OCI-LY7 (cell line): ENCODE results near the gene PACSIN2. TPM values are rescaled to one million over a fixed set of nuclear protein-coding genes. Genes with fewer than 3 reads are reported as not detected.

Experiments used
- BruUV-seq: library from RNA; stranded (reverse); fragments of 400-500 nt; replicated peaks from 2 replicates; lab custom pipeline; 2021; lab: Mats Ljungman, UMichigan
- CTCF ChIA-PET: fragments of 300-600 bp; sonication (Branson Sonifier 250); formaldehyde crosslinking; loops from one replicate; lab custom pipeline; 2022; ENCODE audit warnings: antibody characterized with exemption; ENCODE audit not compliant: unreplicated experiment; lab: Charles Lee
- POLR2A ChIA-PET: fragments of 300-600 bp; sonication (Branson Sonifier 250); formaldehyde crosslinking; loops from one replicate; lab custom pipeline; 2022; ENCODE audit warnings: antibody characterized with exemption; lab: Charles Lee
- DNase-seq: peaks from one replicate; pipeline ENCODE4 v3.0.0-alpha.2; 2015; ENCODE audit warnings: low spot score
- H2AFZ ChIP-seq: fragments of 200-600 bp; sonication (generic), shearing (Covaris generic); 2 replicates; pipeline ENCODE4 v1.6.1; 2014; ENCODE audit warnings: mild to moderate bottlenecking, antibody characterized with exemption, low read length, moderate library complexity
- H3K27ac ChIP-seq: fragments of 200-600 bp; sonication (generic); 2 replicates; pipeline ENCODE4 v1.5.1; 2014; ENCODE audit warnings: mixed run types, low read depth, mild to moderate bottlenecking, moderate library complexity, low read length, inconsistent platforms; ENCODE audit not compliant: poor library complexity, severe bottlenecking
- H3K36me3 ChIP-seq: fragments of 200-600 bp; sonication (generic); 2 replicates; pipeline ENCODE4 v1.6.1; 2014; ENCODE audit warnings: mild to moderate bottlenecking, antibody characterized with exemption, low read length, moderate library complexity, mixed read lengths; ENCODE audit not compliant: insufficient read depth
- H3K4me1 ChIP-seq: fragments of 200-600 bp; sonication (generic); 2 replicates; pipeline ENCODE4 v1.5.1; 2014; ENCODE audit warnings: mild to moderate bottlenecking, low read length; ENCODE audit not compliant: insufficient read depth, poor library complexity, severe bottlenecking
- H3K4me2 ChIP-seq: fragments of 200-600 bp; sonication (generic); 2 replicates; pipeline ENCODE4 v1.6.1; 2014; ENCODE audit warnings: mild to moderate bottlenecking, low read length
- H3K4me3 ChIP-seq: fragments of 200-600 bp; sonication (generic); 2 replicates; pipeline ENCODE4 v1.5.1; 2014; ENCODE audit warnings: mild to moderate bottlenecking, low read depth, low read length; ENCODE audit not compliant: poor library complexity, severe bottlenecking
- H3K79me2 ChIP-seq: fragments of 200-600 bp; sonication (generic); 2 replicates; pipeline ENCODE4 v1.6.1; 2016; ENCODE audit warnings: low read depth, mild to moderate bottlenecking, low read length, moderate library complexity, mixed read lengths; ENCODE audit not compliant: insufficient read depth
- H3K9me2 ChIP-seq: fragments of 200-600 bp; sonication (generic); 2 replicates; pipeline ENCODE4 v1.6.1; 2016; ENCODE audit warnings: mild to moderate bottlenecking, low read length, mixed read lengths; ENCODE audit not compliant: insufficient read depth
- H3K9me3 ChIP-seq: fragments of 200-600 bp; sonication (generic); 2 replicates; pipeline ENCODE4 v1.6.1; 2014; ENCODE audit warnings: mild to moderate bottlenecking, mixed run types, low read length, mixed read lengths
- H4K20me1 ChIP-seq: fragments of 200-600 bp; sonication (generic); 2 replicates; pipeline ENCODE4 v1.6.1; 2014; ENCODE audit warnings: mild to moderate bottlenecking, antibody characterized with exemption, low read length, moderate library complexity, mixed read lengths; ENCODE audit not compliant: insufficient read depth
- CTCF ChIP-seq: fragments of 200-600 bp; sonication (generic); conservative IDR thresholded peaks from 2 replicates; pipeline ENCODE4 v1.5.1; 2014; ENCODE audit warnings: mild to moderate bottlenecking, antibody characterized with exemption, low read length, moderate library complexity, mixed read lengths
- EZH2phosphoT487 ChIP-seq: fragments of 200-600 bp; sonication (generic); IDR thresholded peaks from 2 replicates; pipeline ENCODE4 v1.6.1; 2018; ENCODE audit warnings: low read depth, borderline replicate concordance, mild to moderate bottlenecking, mixed run types, antibody characterized with exemption, low read length, moderate library complexity, mixed read lengths
- intact Hi-C: fragments of 100-400 bp; cut with micrococcal nuclease; formaldehyde crosslinking; loops from one replicate; pipeline ENCODE4 v1.10.0; 2022; ENCODE audit not compliant: unreplicated experiment
- total RNA-seq, 2 experiments: library from RNA; depleted of rRNA in 1 of 2; stranded (reverse); fragments of >200 nt in 1 of 2; shearing (Covaris generic) in 1 of 2; gene quantifications; 2 replicates each; pipeline ENCODE4 v1.2.3, GENCODE V29; 2014 to 2022

Gene PACSIN2
- total RNA-seq, 2 experiments from 2014 or later = 25.4 to 41.7 TPM

- H3K4me1 ChIP-seq = no peaks in the 10 kb centered on the region
- H2AFZ ChIP-seq = no peak overlapping the region
- TF ChIP-seq EZH2phosphoT487 (no peak), CTCF (no peak)
- no peaks in the 10 kb centered on the region for H3K36me3 ChIP-seq
- BruUV-seq = no TSS peak
- CTCF ChIA-PET = no interaction called here
- no peaks in the 10 kb centered on the region for H4K20me1 ChIP-seq
- intact Hi-C loops = no loop called here
- H3K79me2 ChIP-seq = no peaks in the 10 kb centered on the region
- no peaks in the 10 kb centered on the region for H3K9me3 ChIP-seq
- H3K27ac ChIP-seq = no peak overlapping the region
- no peak overlapping the region for H3K4me3 ChIP-seq
- no peaks in the 10 kb centered on the region for H3K9me2 ChIP-seq
- no peak for DNase-seq
- POLR2A ChIA-PET = interaction anchor here (1.5 kb wide), 1 partner anchor 11 kb away, joined by 5 read pairs; no protein-coding TSS in a partner anchor
- no peak overlapping the region for H3K4me2 ChIP-seq
These were observed 105.4 kb downstream of the PACSIN2 start for GRCh38 chr22:42909363-42910058.

GRCh38 chr22:42908374-42908746 is 106.6 kb downstream of the PACSIN2 start:
- no peak overlapping the region for H3K4me2 ChIP-seq
- H3K36me3 ChIP-seq = no peaks in the 10 kb centered on the region
- no peak for DNase-seq
- no peaks in the 10 kb centered on the region for H4K20me1 ChIP-seq
- H3K4me3 ChIP-seq = no peak overlapping the region
- ChIA-PET CTCF (no interaction called here), POLR2A (interaction anchor here (0.6 kb wide), 1 partner anchor 300 kb away, joined by 3 read pairs; no protein-coding TSS in a partner anchor)
- TF ChIP-seq CTCF (no peak), EZH2phosphoT487 (no peak)
- no peak overlapping the region for H2AFZ ChIP-seq
- intact Hi-C loops = no loop called here
- no peaks in the 10 kb centered on the region for H3K4me1 ChIP-seq
- BruUV-seq = no TSS peak
- no peaks in the 10 kb centered on the region for H3K9me2 ChIP-seq
- no peaks in the 10 kb centered on the region for H3K9me3 ChIP-seq
- H3K27ac ChIP-seq = no peak overlapping the region
- H3K79me2 ChIP-seq = no peaks in the 10 kb centered on the region
